GM23248 (cell line): Measurements from ENCODE around the gene PHF21B. TPM values are rescaled to one million over a fixed set of nuclear protein-coding genes. Genes with fewer than 3 reads are reported as not detected.

Experiments
- DNase-seq: peaks from one replicate; pipeline ENCODE4 v3.0.0-alpha.2; 2015
- H2AFZ ChIP-seq: fragments of 200-600 bp; sonication (generic); 2 replicates; pipeline ENCODE4 v1.6.1; 2016; ENCODE audit warnings: antibody characterized with exemption
- H3F3A ChIP-seq: fragments of 200-600 bp; sonication (generic); 2 replicates; pipeline ENCODE4 v1.6.1; 2016; ENCODE audit warnings: mild to moderate bottlenecking, antibody characterized with exemption, mixed run types; ENCODE audit not compliant: insufficient read depth
- H3K27ac ChIP-seq: fragments of 200-600 bp; sonication (generic); 2 replicates; pipeline ENCODE4 v1.5.1; 2016; ENCODE audit warnings: mild to moderate bottlenecking
- H3K27me3 ChIP-seq: fragments of 200-600 bp; sonication (generic); replicated peaks from 2 replicates; pipeline ENCODE4 v1.6.1; 2016; ENCODE audit warnings: mild to moderate bottlenecking; ENCODE audit not compliant: insufficient read depth
- H3K36me3 ChIP-seq: fragments of 200-600 bp; sonication (generic); 2 replicates; pipeline ENCODE4 v1.6.1; 2016; ENCODE audit warnings: low read depth, mild to moderate bottlenecking
- H3K4me1 ChIP-seq: fragments of 200-600 bp; sonication (generic); 2 replicates; pipeline ENCODE4 v1.6.1; 2016; ENCODE audit warnings: mild to moderate bottlenecking; ENCODE audit not compliant: insufficient read depth
- H3K4me2 ChIP-seq: fragments of 200-600 bp; sonication (generic); one replicate; pipeline ENCODE4 v1.6.1; 2016; ENCODE audit warnings: mild to moderate bottlenecking; ENCODE audit not compliant: unreplicated experiment
- H3K4me3 ChIP-seq: fragments of 200-600 bp; sonication (generic); 2 replicates; pipeline ENCODE4 v1.5.1; 2016; ENCODE audit warnings: mild to moderate bottlenecking
- H3K79me2 ChIP-seq: fragments of 200-600 bp; sonication (generic); 2 replicates; pipeline ENCODE4 v1.6.1; 2016; ENCODE audit warnings: mild to moderate bottlenecking; ENCODE audit not compliant: insufficient read depth
- H3K9ac ChIP-seq: fragments of 200-600 bp; sonication (generic); 2 replicates; pipeline ENCODE4 v1.6.1; 2016; ENCODE audit warnings: mild to moderate bottlenecking
- H3K9me2 ChIP-seq: fragments of 200-600 bp; sonication (generic); 2 replicates; pipeline ENCODE4 v1.6.1; 2016; ENCODE audit warnings: mixed run types, mild to moderate bottlenecking, moderate library complexity; ENCODE audit not compliant: insufficient read depth
- H3K9me3 ChIP-seq: fragments of 200-600 bp; sonication (generic); one replicate; pipeline ENCODE4 v1.6.1; 2017; ENCODE audit warnings: low read depth
- H4K20me1 ChIP-seq: fragments of 200-600 bp; sonication (generic); 2 replicates; pipeline ENCODE4 v1.6.0; 2016; ENCODE audit not compliant: insufficient read depth
- EZH2 ChIP-seq: fragments of 200-600 bp; sonication (generic); IDR thresholded peaks from 2 replicates; pipeline ENCODE4 v1.6.1; 2018; ENCODE audit warnings: antibody characterized with exemption, mild to moderate bottlenecking; ENCODE audit not compliant: insufficient read depth, poor library complexity, severe bottlenecking
- EZH2phosphoT487 ChIP-seq: fragments of 200-600 bp; sonication (generic); IDR thresholded peaks from 2 replicates; pipeline ENCODE4 v1.6.1; 2018; ENCODE audit warnings: antibody characterized with exemption, moderate library complexity, mild to moderate bottlenecking, low read depth; ENCODE audit not compliant: insufficient read depth
- WGBS, 2 experiments: methylation state at CpG; one replicate each; pipeline ENCODE4 v1.1.6; 2015 to 2017; ENCODE audit warnings: low lambda C conversion rate in 2 of 2, low coverage in 1 of 2; ENCODE audit errors: missing lambda C conversion rate in 2 of 2; 5-methylcytosine and 5-hydroxymethylcytosine counted together
- in situ Hi-C: fragments of 300-500 bp; cut with MboI; formaldehyde crosslinking; loops from 2 replicates; pipeline ENCODE4 v1.15.0; 2020
- polyA plus RNA-seq: library from polyadenylated mRNA; unstranded; fragments of >200 nt; fragmentation: Nextera tagmentation; extraction: Ambion mirVana; gene quantifications from 2 replicates; pipeline ENCODE4 v1.2.1, GENCODE V29; 2016
- total RNA-seq: library from RNA; depleted of rRNA; stranded (reverse); fragments of >200 nt; shearing (Covaris generic); gene quantifications from 2 replicates; pipeline ENCODE4 v1.2.3, GENCODE V29; 2014; rRNA removed

PHF21B gene
- total and polyA plus RNA-seq, 2 experiments from 2014 or later = not detected

- no peak overlapping the region for H3K27ac ChIP-seq
- H2AFZ ChIP-seq = no peak overlapping the region
- H3F3A ChIP-seq = no peaks in the 10 kb centered on the region
- peaks cover 5% of the 10 kb centered on the region for H3K9me3 ChIP-seq
- in situ Hi-C loops = no loop called here
- 60 to 65% methylated on average over 16 of the region's 16 CpGs for WGBS, 2 experiments
- no peak for DNase-seq
- H3K27me3 ChIP-seq = peaks cover 5% of the 10 kb centered on the region; the same call in 1 of the 2 replicates
- no peaks in the 10 kb centered on the region for H3K36me3 ChIP-seq
- H3K79me2 ChIP-seq = no peaks in the 10 kb centered on the region
- H4K20me1 ChIP-seq = no peaks in the 10 kb centered on the region
- H3K4me2 ChIP-seq = no peak overlapping the region
- H3K9me2 ChIP-seq = no peaks in the 10 kb centered on the region
- no peaks in the 10 kb centered on the region for H3K4me1 ChIP-seq
- TF ChIP-seq EZH2phosphoT487 = no peak
- TF ChIP-seq EZH2 = no peak
- no peak overlapping the region for H3K9ac ChIP-seq
- no peak overlapping the region for H3K4me3 ChIP-seq
Observed at GRCh38 chr22:44838316-44839016, 171.3 kb downstream of the PHF21B start.

GRCh38 chr22:44837481-44837880, 172.3 kb downstream of the PHF21B start:
- 55 to 58% methylated on average over 15 of the region's 15 CpGs for WGBS, 2 experiments
- no peak overlapping the region for H3K9ac ChIP-seq
- H3K27me3 ChIP-seq = peaks cover 5% of the 10 kb centered on the region; the same call in 1 of the 2 replicates
- in situ Hi-C loops = no loop called here
- no peaks in the 10 kb centered on the region for H3K79me2 ChIP-seq
- H3K27ac ChIP-seq = no peak overlapping the region
- H3K9me2 ChIP-seq = no peaks in the 10 kb centered on the region
- no peaks in the 10 kb centered on the region for H4K20me1 ChIP-seq
- peaks cover 5% of the 10 kb centered on the region for H3K9me3 ChIP-seq
- DNase-seq = no peak
- H2AFZ ChIP-seq = no peak overlapping the region
- H3K4me2 ChIP-seq = no peak overlapping the region
- no peak for TF ChIP-seq EZH2
- TF ChIP-seq EZH2phosphoT487 = no peak
- no peaks in the 10 kb centered on the region for H3K36me3 ChIP-seq
- no peaks in the 10 kb centered on the region for H3F3A ChIP-seq
- H3K4me3 ChIP-seq = no peak overlapping the region
- H3K4me1 ChIP-seq = no peaks in the 10 kb centered on the region

GRCh38 chr22:44834065-44834464, 175.7 kb downstream of the PHF21B start:
- H3K4me1 ChIP-seq = no peaks in the 10 kb centered on the region
- no peak overlapping the region for H3K4me3 ChIP-seq
- peaks cover 4% of the 10 kb centered on the region; the same call in 1 of the 2 replicates for H3K27me3 ChIP-seq
- in situ Hi-C loops = no loop called here
- H3K4me2 ChIP-seq = no peak overlapping the region
- H3K36me3 ChIP-seq = no peaks in the 10 kb centered on the region
- no peak for DNase-seq
- no peaks in the 10 kb centered on the region for H3K9me2 ChIP-seq
- H4K20me1 ChIP-seq = no peaks in the 10 kb centered on the region
- TF ChIP-seq EZH2 (no peak), EZH2phosphoT487 (no peak)
- no peak overlapping the region for H2AFZ ChIP-seq
- H3K79me2 ChIP-seq = no peaks in the 10 kb centered on the region
- H3F3A ChIP-seq = no peaks in the 10 kb centered on the region
- H3K9ac ChIP-seq = no peak overlapping the region
- H3K27ac ChIP-seq = no peak overlapping the region
- H3K9me3 ChIP-seq = peaks cover 5% of the 10 kb centered on the region

GRCh38 chr22:44831885-44832284, 177.9 kb downstream of the PHF21B start:
- WGBS, 2 experiments = 0 to 8% methylated on average over 1 of the region's 1 CpG
- no peaks in the 10 kb centered on the region for H3K79me2 ChIP-seq
- no peak overlapping the region for H3K9ac ChIP-seq
- no peaks in the 10 kb centered on the region for H3K4me1 ChIP-seq
- H3F3A ChIP-seq = no peaks in the 10 kb centered on the region
- H3K9me2 ChIP-seq = no peaks in the 10 kb centered on the region
- no peaks in the 10 kb centered on the region for H4K20me1 ChIP-seq
- peaks cover 5% of the 10 kb centered on the region for H3K9me3 ChIP-seq
- in situ Hi-C loops = no loop called here
- H3K4me3 ChIP-seq = no peak overlapping the region
- H3K27ac ChIP-seq = no peak overlapping the region
- DNase-seq = no peak
- TF ChIP-seq EZH2phosphoT487 (no peak), EZH2 (no peak)
- no peaks in the 10 kb centered on the region for H3K27me3 ChIP-seq
- H2AFZ ChIP-seq = no peak overlapping the region
- no peaks in the 10 kb centered on the region for H3K36me3 ChIP-seq
- H3K4me2 ChIP-seq = no peak overlapping the region

Other genes with a start within 250 kb of the PHF21B start
- gene NUP50, start 153.9 kb upstream of the PHF21B start, total RNA-seq = 30.8 and 91.7 TPM in 2 replicates
- 21.1 and 22.3 TPM in 2 replicates for gene NUP50, start 153.9 kb upstream of the PHF21B start, polyA plus RNA-seq
- 49.2 and 50.9 TPM in 2 replicates for gene KIAA0930, start 230.9 kb upstream of the PHF21B start, total RNA-seq
- 8.5 and 8.6 TPM in 2 replicates for gene KIAA0930, start 230.9 kb upstream of the PHF21B start, polyA plus RNA-seq